Fibroblast of lung (primary cell): ENCODE data around the gene ZNF75A. TPM values are rescaled to one million over a fixed set of nuclear protein-coding genes. Genes with fewer than 3 reads are reported as not detected.

Source experiments
- DNase-seq, 2 donors: peaks; one replicate each; pipeline versions ENCODE4 v3.0.0 to v3.0.0-alpha.2; 2010; ENCODE audit warnings: low read depth in 2 of 2
- H2AFZ ChIP-seq: 2 replicates; pipeline ENCODE4 v1.5.1; 2012; ENCODE audit warnings: low read length, control low read depth, inconsistent platforms
- H3K27ac ChIP-seq: 2 replicates; pipeline ENCODE4 v1.5.1; 2011; ENCODE audit warnings: low read length, control low read depth; ENCODE audit not compliant: insufficient read depth
- H3K27me3 ChIP-seq: 2 replicates; pipeline ENCODE4 v1.5.1; 2011; ENCODE audit warnings: mild to moderate bottlenecking, low read length; ENCODE audit not compliant: control insufficient read depth, insufficient read depth
- H3K36me3 ChIP-seq: 2 replicates; pipeline ENCODE4 v1.5.1; 2011; ENCODE audit warnings: low read length; ENCODE audit not compliant: control insufficient read depth, insufficient read depth
- H3K4me1 ChIP-seq: 2 replicates; pipeline ENCODE4 v1.5.1; 2011; ENCODE audit warnings: low read length; ENCODE audit not compliant: control insufficient read depth, insufficient read depth; ENCODE audit errors: extremely low read depth
- H3K4me2 ChIP-seq: 2 replicates; pipeline ENCODE4 v1.5.1; 2011; ENCODE audit warnings: low read length, control low read depth; ENCODE audit not compliant: insufficient read depth; ENCODE audit errors: extremely low read depth
- H3K4me3 ChIP-seq, 4 experiments: fragments of 200-600 bp in 1 of 4; sonication (generic) in 1 of 4; replicated peaks in 1 of 4; 2 replicates each; pipeline ENCODE4 v1.5.1; 2011 to 2016; ENCODE audit warnings: low read length in 4 of 4, low read depth in 3 of 4, mild to moderate bottlenecking in 3 of 4, control low read depth in 2 of 4, inconsistent platforms in 1 of 4, mixed read lengths in 1 of 4; ENCODE audit not compliant: insufficient read depth in 1 of 4; ENCODE audit errors: control extremely low read depth in 1 of 4
- H3K79me2 ChIP-seq: 2 replicates; pipeline ENCODE4 v1.5.1; 2012; ENCODE audit warnings: mild to moderate bottlenecking, low read length, inconsistent platforms; ENCODE audit not compliant: control insufficient read depth, insufficient read depth
- H3K9ac ChIP-seq: 2 replicates; pipeline ENCODE4 v1.5.1; 2011; ENCODE audit warnings: mild to moderate bottlenecking, low read length, control low read depth; ENCODE audit not compliant: insufficient read depth
- H3K9me3 ChIP-seq: 2 replicates; pipeline ENCODE4 v1.5.1; 2012; ENCODE audit warnings: low read depth, low read length; ENCODE audit not compliant: control insufficient read depth, insufficient read depth
- H4K20me1 ChIP-seq: 2 replicates; pipeline ENCODE4 v1.5.1; 2011; ENCODE audit warnings: low read length; ENCODE audit not compliant: control insufficient read depth, insufficient read depth; ENCODE audit errors: extremely low read depth
- CTCF ChIP-seq, 2 donors: IDR thresholded peaks in 1 of 2; conservative IDR thresholded peaks in 1 of 2; 1 replicate in 1 of 2; 2 replicates in 1 of 2; pipeline ENCODE4 v1.5.1; 2011 to 2012; ENCODE audit warnings: low read length in 2 of 2, control low read depth in 1 of 2, inconsistent platforms in 1 of 2, low read depth in 1 of 2, mild to moderate bottlenecking in 1 of 2
- EZH2 ChIP-seq: IDR thresholded peaks from 2 replicates; pipeline ENCODE4 v1.5.1; 2012; ENCODE audit warnings: low read length, control low read depth, mild to moderate bottlenecking; ENCODE audit errors: missing control alignments
- polyA plus RNA-seq, 2 donors: library from polyadenylated mRNA; depleted of rRNA in 1 of 2; stranded (reverse) in 1 of 2; unstranded in 1 of 2; fragments of >200 nt; gene quantifications; 2 replicates each; pipeline ENCODE4 v1.2.1, GENCODE V29; 2011 to 2012; ENCODE audit warnings: missing spikeins in 1 of 2
- total RNA-seq: library from RNA; depleted of rRNA; stranded (reverse); fragments of >200 nt; gene quantifications from 2 replicates; pipeline ENCODE4 v1.2.1, GENCODE V29; 2014

ZNF75A gene
- total and polyA plus RNA-seq, 2 donors (not counting 1 experiment from before 2014, with no cell fraction given), result 14.4 to 24.3 TPM

- Histone ChIP-seq H4K20me1 (no peaks in the 10 kb centered on the region), H3K9ac (no peak overlapping the region), H3K36me3 (no peaks in the 10 kb centered on the region), H3K4me3 (no peak overlapping the region), H3K27me3 (no peaks in the 10 kb centered on the region), H3K4me1 (no peaks in the 10 kb centered on the region), H3K9me3 (no peaks in the 10 kb centered on the region), H3K27ac (no peak overlapping the region), H2AFZ (no peak overlapping the region), H3K79me2 (no peaks in the 10 kb centered on the region), H3K4me2 (no peak overlapping the region)
- no peak for DNase-seq
- TF ChIP-seq EZH2 (no peak), CTCF (conservative IDR thresholded peaks at IDR 0.05 in 1 of 2, IDR thresholded peaks at IDR 0.05 in 1 of 2; ENCODE audit: low read depth in 1 of 2, low read length in 2 of 2) (no peak)
These were observed 28.6 kb upstream of the ZNF75A start for GRCh38 chr16:3276679-3277078.

DNA sequence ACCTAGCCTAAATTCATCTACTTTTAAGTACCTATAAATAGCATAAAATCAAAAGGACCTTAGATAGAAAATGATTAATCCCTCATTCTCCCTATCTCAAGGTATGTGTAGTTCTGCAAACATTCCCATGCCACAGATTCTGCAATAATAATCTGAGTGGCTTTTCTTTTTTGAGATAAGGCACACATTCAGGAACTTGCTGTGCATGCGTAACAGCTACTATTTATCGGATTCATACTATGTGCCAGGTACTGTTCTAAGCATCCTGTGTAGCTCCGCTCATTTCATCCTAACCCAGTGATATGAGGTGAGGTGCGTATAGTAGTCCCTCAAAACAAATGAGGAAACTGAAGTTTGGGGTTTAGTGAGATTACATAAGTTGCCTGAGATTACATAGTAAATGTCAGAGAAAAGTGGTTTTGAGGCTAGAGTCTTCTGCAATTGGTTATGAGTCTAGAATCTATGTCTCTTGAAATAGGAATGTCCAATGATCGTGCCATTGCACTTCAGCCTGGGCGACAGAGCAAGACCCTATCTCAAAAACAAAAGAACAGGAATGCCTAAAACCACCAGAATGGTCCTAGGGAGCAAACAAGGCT lies 24.0 kb upstream of the ZNF75A start:
- no peaks in the 10 kb centered on the region for H4K20me1 ChIP-seq
- no peak overlapping the region for H3K4me3 ChIP-seq
- H3K27ac ChIP-seq, result no peak overlapping the region
- H3K27me3 ChIP-seq, result no peaks in the 10 kb centered on the region
- H3K9ac ChIP-seq, result no peak overlapping the region
- H3K79me2 ChIP-seq, result peaks cover 28% of the 10 kb centered on the region
- H3K4me2 ChIP-seq, result no peak overlapping the region
- peaks cover 2% of the 10 kb centered on the region for H3K36me3 ChIP-seq
- H2AFZ ChIP-seq, result no peak overlapping the region
- H3K9me3 ChIP-seq, result no peaks in the 10 kb centered on the region
- no peak for TF ChIP-seq EZH2
- no peak for TF ChIP-seq CTCF (conservative IDR thresholded peaks at IDR 0.05 in 1 of 2, IDR thresholded peaks at IDR 0.05 in 1 of 2; ENCODE audit: low read depth in 1 of 2, low read length in 2 of 2)
- H3K4me1 ChIP-seq, result peaks cover 2% of the 10 kb centered on the region
- DNase-seq, result no peak

DNA sequence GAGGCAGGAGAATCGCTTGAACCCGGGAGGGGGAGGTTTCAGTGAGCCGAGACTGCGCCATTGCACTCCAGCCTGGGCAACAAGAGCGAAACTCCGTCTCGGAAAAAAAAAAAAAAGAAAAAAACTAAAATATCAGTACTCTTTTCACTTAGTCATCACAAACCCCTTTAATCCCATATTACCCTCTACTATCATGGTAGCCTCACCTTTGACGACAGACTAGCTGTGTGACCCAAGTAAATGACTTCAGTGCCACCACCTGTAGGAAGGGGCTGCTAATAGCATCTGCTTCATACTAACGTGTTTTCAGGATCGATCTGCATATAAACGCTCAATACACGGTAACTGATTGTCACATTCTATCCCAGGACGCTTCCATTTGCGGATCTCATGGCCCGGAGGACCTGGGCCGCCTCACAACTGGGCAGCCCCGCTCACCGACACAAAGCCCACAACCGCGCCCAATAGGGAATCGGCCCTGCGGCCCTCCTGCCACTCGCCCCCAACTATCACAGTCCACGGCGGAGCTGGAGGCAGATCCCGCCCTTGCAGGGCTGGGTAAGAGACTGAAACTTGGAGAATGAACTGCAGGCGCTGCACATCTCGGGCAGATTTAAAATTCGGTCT lies 23.1 kb upstream of the ZNF75A start:
- H3K27ac ChIP-seq, result peak overlapping the region; percentile 98
- H3K36me3 ChIP-seq, result peaks cover 5% of the 10 kb centered on the region
- TF ChIP-seq CTCF (conservative IDR thresholded peaks at IDR 0.05 in 1 of 2, IDR thresholded peaks at IDR 0.05 in 1 of 2; ENCODE audit: low read depth in 1 of 2, low read length in 2 of 2) (no peak), EZH2 (no peak)
- H3K9me3 ChIP-seq, result no peaks in the 10 kb centered on the region
- no peaks in the 10 kb centered on the region for H3K27me3 ChIP-seq
- H2AFZ ChIP-seq, result peak overlapping the region; percentile 98
- H3K4me1 ChIP-seq, result peaks cover 2% of the 10 kb centered on the region
- H3K4me3 ChIP-seq, result peak overlapping the region; percentile 79 to 95 (median 90)
- H3K79me2 ChIP-seq, result peaks cover 34% of the 10 kb centered on the region
- DNase-seq, result peak in 1 of 2 donors; percentile 82
- peak overlapping the region; percentile 100 for H3K4me2 ChIP-seq
- no peaks in the 10 kb centered on the region for H4K20me1 ChIP-seq
- H3K9ac ChIP-seq, result peak overlapping the region; percentile 96
